B cell (primary cell): Measurements from ENCODE around the gene MREG.

Experiments
- CTCF ChIP-seq: fragments of 200-600 bp; IDR thresholded peaks from one replicate; pipeline ENCODE4 v1.8.0; 2022; ENCODE audit warnings: antibody characterized with exemption, mild to moderate bottlenecking
- EZH2 ChIP-seq: IDR thresholded peaks from 2 replicates; pipeline ENCODE4 v1.6.1; 2012; ENCODE audit warnings: borderline replicate concordance, low read depth, mild to moderate bottlenecking, moderate library complexity, low read length; ENCODE audit not compliant: insufficient read depth, poor library complexity, severe bottlenecking

- TF ChIP-seq CTCF (no peak), EZH2 (no peak)
Measured at GRCh38 chr2:215948051-215948450, 65.3 kb downstream of the MREG start.
